GM19438 (cell line): ENCODE data around the gene LMF1.
"Not testable (repeated sequence)": the region's sequence is repeated elsewhere in the genome, so short reads cannot be mapped to it uniquely, and the experiment has no call there.

Source experiments
- ATAC-seq: cut with Tn5 transposase; IDR thresholded peaks from one replicate; pipeline ENCODE4 v1.9.1; 2021; ENCODE audit warnings: low read depth; ENCODE audit not compliant: unreplicated experiment

LMF1 gene

DNA sequence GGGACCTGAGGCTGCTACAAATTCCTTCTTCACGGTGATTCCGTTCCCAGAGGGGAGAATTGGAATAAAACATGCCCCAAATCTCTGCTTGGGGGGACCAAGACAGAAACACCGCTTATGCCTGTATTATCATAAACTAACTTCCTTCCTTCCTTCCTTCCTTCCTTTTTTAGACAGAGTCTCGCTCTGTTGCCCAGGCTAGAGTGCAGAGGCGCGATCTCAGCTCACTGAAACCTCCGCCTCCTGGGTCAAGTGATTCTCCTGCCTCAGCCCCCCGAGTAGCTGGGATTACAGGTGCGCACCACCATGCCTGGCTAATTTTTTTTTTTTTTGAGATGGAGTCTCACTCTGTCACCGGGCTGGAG is 150.8 kb downstream of the LMF1 start:
- not testable (repeated sequence) for ATAC-seq

- ATAC-seq, result no peak
Measured at GRCh38 chr16:819336-820043, 151.3 kb downstream of the LMF1 start.

DNA sequence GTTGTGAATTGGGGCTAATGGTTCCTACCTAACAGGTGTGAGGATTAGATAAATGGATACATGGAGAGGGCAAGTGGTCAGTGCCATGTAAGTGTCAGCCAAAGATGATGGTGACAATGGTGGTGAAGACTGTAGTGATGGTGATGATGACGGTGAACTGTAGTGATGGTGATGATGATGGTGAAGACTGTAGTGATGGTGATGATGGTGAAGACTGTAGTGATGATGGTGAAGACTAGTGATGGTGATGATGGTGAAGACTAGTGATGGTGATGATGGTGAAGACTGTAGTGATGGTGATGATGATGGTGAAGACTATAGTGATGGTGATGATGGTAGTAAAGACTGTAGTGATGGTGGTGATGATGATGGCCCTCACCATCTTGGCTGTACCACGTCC is 152.2 kb downstream of the LMF1 start:
- no peak for ATAC-seq

- no peak for ATAC-seq
Measured at GRCh38 chr16:818132-818531, 152.7 kb downstream of the LMF1 start.

DNA sequence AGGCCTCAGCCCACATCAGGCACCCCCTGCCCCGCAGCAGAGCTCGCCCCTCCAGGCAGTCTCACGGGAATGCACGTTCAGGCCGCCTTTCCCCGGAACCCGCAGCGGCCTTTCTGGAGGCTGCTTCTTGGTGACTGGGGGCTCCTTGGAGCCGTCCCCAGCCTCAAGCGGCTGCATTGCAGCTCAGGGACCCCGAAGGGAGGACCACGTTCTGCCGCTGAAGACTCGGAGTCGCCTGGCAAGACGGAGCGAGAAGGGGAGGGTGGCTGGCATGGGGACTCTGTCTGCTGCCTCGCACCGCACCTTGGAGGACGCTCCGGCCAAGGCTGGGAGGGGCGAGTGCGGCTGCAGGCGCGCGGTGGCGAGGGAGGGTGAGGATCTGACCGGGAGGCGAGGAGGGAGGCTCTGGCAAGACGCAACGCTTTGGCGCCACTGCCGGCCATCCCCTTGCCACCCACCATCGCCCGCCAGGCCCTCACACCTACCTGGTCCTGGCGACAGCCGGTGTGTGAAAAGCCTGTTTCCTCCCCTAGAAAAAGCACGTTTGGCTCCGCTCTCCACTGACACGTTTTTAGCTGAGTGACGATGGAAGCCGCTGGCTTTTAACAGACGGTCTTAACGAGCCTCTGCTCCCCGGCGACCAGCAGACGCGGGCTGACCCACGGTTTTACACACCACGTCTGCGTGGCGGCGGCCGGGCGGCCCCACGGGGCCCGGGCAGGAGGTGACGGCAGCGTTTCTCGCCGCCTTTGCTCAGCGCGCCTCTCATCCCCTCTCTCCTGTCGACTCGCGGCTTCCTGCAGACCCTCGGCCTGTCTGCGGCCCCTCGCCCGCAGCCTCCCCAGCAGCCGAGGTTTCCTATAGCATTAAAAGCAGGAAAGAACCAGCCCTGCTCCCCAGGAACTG is 153.5 kb downstream of the LMF1 start:
- ATAC-seq, result no peak

GRCh38 chr16:815861-816260 is 154.9 kb downstream of the LMF1 start:
- ATAC-seq, result no peak

DNA sequence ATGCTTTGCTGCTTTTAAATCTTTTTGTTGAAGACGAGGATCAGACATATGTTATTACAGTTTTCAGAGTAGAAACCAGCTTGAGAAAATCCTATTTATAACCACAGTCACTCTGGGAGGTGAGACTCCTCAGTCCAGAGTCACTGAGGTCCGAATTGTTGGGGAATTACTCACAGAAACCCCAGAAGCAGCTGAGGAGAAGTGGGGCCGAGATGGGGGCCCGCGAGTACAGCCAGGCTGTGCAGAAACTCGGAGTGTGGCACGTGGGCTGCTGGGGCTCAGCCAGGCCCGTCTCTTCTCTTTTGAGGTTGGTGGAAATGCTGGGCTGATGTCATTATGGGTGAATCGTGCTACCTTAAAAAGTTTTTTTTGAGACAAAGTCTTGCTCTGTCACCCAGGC is 155.8 kb downstream of the LMF1 start:
- ATAC-seq, result no peak

- ATAC-seq, result no peak
Measured at GRCh38 chr16:813916-814412, 156.8 kb downstream of the LMF1 start.

DNA sequence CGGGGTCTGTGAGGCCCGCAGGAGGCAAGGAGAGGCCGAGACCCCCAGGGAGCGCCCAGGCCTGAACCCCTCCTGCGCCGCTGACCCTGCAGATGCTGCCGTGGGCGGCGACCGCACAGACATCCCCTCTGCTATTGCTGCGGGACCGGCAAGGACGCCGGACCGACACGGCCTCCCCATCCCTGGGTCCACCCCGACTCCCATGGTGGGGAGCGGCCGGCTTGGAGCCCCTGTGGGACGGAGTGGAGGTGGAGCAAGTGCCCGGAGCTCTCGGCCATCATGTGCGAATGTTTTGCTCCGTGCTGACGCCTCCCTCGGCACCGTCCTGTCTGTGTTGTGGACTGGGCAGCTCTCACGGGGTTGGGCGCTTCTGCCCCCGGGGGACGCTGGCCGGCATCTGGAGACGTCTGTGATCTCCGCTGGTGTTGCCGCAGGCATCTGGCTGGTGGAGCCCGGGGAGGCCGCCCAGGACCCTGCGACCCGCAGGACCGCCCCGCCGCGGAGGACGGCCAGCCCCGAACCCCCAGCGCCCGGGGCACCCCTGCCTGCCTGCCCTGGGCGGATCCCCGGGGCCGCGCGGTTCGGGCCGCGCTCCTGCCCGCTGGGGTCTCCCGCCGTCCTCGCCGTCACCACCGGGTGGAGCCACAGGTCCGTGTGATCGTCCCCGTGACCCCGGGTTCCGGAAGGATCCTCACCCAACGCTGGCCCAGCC is 157.4 kb downstream of the LMF1 start:
- ATAC-seq, result no peak

DNA sequence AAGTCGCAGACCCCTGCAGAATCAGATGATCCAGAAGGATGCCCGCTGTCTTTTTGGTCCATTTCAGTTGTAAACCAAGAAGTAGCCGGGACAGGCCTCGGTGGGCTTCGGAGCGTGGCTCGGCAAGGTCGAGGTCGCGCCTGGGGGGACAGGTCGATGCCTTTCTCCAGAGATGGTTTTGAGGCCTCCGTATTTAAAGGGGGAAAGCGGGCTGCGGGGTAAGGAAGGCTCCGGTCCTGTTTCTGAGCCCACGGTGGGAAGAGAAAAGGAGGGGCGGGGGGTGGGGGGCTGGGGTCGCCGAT is 162.7 kb downstream of the LMF1 start:
- ATAC-seq, result no peak

- ATAC-seq, result peak; percentile 88
Measured at GRCh38 chr16:807347-808084, 163.3 kb downstream of the LMF1 start.

- ATAC-seq, result no peak
Measured at GRCh38 chr16:805474-805873, 165.3 kb downstream of the LMF1 start.

GRCh38 chr16:804193-805048 is 166.4 kb downstream of the LMF1 start:
- ATAC-seq, result no peak

GRCh38 chr16:803754-804080 is 167.1 kb downstream of the LMF1 start:
- no peak for ATAC-seq
